Osteoblast (primary cell): ENCODE results near the gene CACNA1F. TPM values are rescaled to one million over a fixed set of nuclear protein-coding genes. Genes with fewer than 3 reads are reported as not detected.

ENCODE experiments used
- DNase-seq: peaks from one replicate; pipeline ENCODE4 v3.0.0; 2011; ENCODE audit warnings: low spot score, mixed read lengths; ENCODE audit not compliant: insufficient read length; ENCODE audit errors: missing footprints
- H2AFZ ChIP-seq: 2 replicates; pipeline ENCODE4 v1.6.0; 2011; ENCODE audit warnings: mild to moderate bottlenecking, low read length
- H3K27ac ChIP-seq: 2 replicates; pipeline ENCODE4 v1.5.1; 2011; ENCODE audit warnings: mild to moderate bottlenecking, low read depth, low read length, moderate library complexity
- H3K27me3 ChIP-seq: 2 replicates; pipeline ENCODE4 v1.6.0; 2012; ENCODE audit warnings: mild to moderate bottlenecking, control low read depth, inconsistent platforms, low read length, moderate library complexity; ENCODE audit not compliant: insufficient read depth
- H3K36me3 ChIP-seq: 2 replicates; pipeline ENCODE4 v1.5.1; 2011; ENCODE audit warnings: mild to moderate bottlenecking, low read length, control low read depth, moderate library complexity; ENCODE audit not compliant: insufficient read depth
- H3K4me1 ChIP-seq: 2 replicates; pipeline ENCODE4 v1.5.1; 2011; ENCODE audit warnings: mild to moderate bottlenecking, low read length, control low read depth, moderate library complexity; ENCODE audit not compliant: insufficient read depth
- H3K4me2 ChIP-seq: 2 replicates; pipeline ENCODE4 v1.6.0; 2011; ENCODE audit warnings: mild to moderate bottlenecking, low read length; ENCODE audit not compliant: insufficient read depth
- H3K4me3 ChIP-seq: fragments of 200-600 bp; sonication (generic); 3 replicates; pipeline ENCODE4 v1.5.1; 2012; ENCODE audit warnings: mild to moderate bottlenecking, low read length, inconsistent platforms; ENCODE audit not compliant: insufficient read depth
- H3K79me2 ChIP-seq: 2 replicates; pipeline ENCODE4 v1.6.0; 2012; ENCODE audit warnings: mild to moderate bottlenecking, low read length, control low read depth, inconsistent platforms; ENCODE audit not compliant: insufficient read depth
- H3K9me3 ChIP-seq: 2 replicates; pipeline ENCODE4 v1.5.1; 2011; ENCODE audit warnings: low read depth, low read length, control low read depth
- H4K20me1 ChIP-seq: 2 replicates; pipeline ENCODE4 v1.6.0; 2012; ENCODE audit warnings: mild to moderate bottlenecking, low read length, control low read depth; ENCODE audit not compliant: insufficient read depth
- CTCF ChIP-seq: IDR thresholded peaks from 2 replicates; pipeline ENCODE4 v1.5.1; 2011; ENCODE audit warnings: mild to moderate bottlenecking, low read depth, low read length, moderate library complexity; ENCODE audit errors: extremely low read depth
- total RNA-seq: library from RNA; depleted of rRNA; stranded (reverse); fragments of >200 nt; gene quantifications from 2 replicates; pipeline ENCODE4 v1.2.3, GENCODE V29; 2012

The CACNA1F gene
- total RNA-seq, 1 donor = not detected

DNA sequence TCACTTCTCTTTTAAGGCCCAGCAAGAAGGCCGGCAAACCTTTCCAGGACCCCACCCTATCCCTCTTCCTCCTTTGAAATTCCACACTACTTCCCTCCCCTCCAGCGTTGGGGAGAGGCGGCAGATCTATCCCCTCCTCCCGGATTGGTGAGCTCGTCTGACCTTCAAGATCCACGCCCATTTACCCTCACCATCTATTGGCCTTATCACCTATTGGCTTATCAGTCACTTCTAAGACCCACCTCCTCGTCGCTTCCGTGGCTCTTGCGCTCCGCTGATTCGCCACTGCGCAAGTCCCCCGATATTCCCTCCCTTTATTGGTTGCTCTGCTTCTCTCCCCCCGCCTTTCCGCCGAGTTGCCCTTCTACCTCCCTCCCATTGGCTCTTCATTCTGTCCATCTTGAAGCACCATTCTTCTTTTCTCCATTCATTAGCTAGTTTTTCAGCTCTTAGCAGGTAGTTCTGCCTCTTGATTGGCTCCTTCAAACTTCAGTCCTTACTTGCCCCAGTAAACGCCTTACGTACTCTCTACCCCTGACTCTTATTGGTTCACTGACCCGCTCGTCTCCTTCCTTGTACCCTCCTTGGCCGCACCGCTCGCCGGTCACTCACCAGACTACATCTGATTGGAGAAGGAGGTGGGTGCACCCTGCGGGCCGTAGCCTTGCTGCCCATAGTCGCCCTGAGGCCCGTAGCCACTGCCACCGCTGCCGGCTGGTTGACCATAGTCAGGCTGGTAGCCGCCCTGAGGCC, 42.1 kb downstream of the CACNA1F start:
- H3K27ac ChIP-seq = peak overlapping the region; percentile 53
- H3K4me3 ChIP-seq = peak overlapping the region; percentile 80
- H3K36me3 ChIP-seq = no peaks in the 10 kb centered on the region
- TF ChIP-seq CTCF = no peak
- peak overlapping the region; percentile 84 for H3K4me2 ChIP-seq
- no peaks in the 10 kb centered on the region for H4K20me1 ChIP-seq
- H3K79me2 ChIP-seq = no peaks in the 10 kb centered on the region
- no peaks in the 10 kb centered on the region for H3K27me3 ChIP-seq
- no peaks in the 10 kb centered on the region for H3K4me1 ChIP-seq
- DNase-seq = peak; percentile 97
- peak overlapping the region; percentile 78 for H2AFZ ChIP-seq
- H3K9me3 ChIP-seq = no peaks in the 10 kb centered on the region

DNA sequence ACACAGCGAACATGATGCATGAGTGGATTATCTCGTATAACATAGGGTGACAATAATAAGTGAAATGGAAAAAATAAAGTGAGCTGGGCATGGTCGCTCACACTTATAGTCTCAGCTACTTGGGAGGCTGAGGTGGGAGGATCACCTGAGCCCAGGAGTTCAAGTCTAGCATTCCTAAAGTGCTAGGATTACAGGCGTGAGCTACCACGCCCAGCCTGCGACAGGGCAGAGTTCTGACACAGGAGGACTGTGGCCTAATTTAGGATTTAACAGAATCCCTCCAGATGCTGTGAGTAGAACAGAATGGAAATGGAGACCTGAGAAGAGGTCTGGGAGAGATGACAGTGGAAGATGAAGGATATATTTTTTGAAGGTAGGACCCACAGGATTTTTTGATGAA, 43.5 kb downstream of the CACNA1F start:
- Histone ChIP-seq H4K20me1 (no peaks in the 10 kb centered on the region), H3K79me2 (no peaks in the 10 kb centered on the region), H2AFZ (no peak overlapping the region), H3K4me2 (peak overlapping the region; percentile 36), H3K27ac (no peak overlapping the region), H3K4me3 (no peak overlapping the region), H3K27me3 (no peaks in the 10 kb centered on the region), H3K4me1 (peaks cover 6% of the 10 kb centered on the region), H3K9me3 (no peaks in the 10 kb centered on the region), H3K36me3 (no peaks in the 10 kb centered on the region)
- no peak for DNase-seq
- no peak for TF ChIP-seq CTCF

DNA sequence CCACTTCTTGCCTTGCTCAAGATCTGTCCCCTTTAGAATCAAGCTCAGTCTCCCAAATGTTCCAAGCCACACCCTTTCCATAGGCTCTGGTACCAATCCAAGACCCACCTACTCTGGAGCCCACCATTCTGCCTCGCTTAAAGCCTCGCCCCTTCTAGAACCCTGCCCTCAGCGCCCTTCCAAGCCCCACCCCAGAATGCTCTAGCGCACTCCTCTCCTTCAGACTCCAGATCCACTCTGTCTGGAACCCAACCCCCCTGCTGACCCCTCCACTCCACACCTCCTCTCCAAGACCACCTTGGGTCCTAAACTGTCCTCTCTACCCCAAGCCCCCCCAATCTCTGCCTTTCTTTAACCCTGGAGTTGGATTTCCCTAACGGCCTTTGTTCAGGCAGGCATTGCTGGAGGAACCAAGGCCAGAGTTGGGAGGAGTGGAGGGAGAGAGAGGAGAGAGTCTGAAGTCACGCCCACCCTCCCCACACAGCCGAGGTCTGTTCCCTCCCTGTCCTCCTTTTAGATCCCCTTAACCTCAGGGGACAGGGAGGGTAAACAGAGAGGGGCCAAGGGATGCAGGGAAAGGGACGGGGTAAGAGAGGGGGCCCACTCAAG, 44.6 kb downstream of the CACNA1F start:
- Histone ChIP-seq H2AFZ (no peak overlapping the region), H3K4me3 (no peak overlapping the region), H4K20me1 (no peaks in the 10 kb centered on the region), H3K36me3 (no peaks in the 10 kb centered on the region), H3K79me2 (no peaks in the 10 kb centered on the region), H3K4me2 (no peak overlapping the region), H3K4me1 (peaks cover 6% of the 10 kb centered on the region), H3K27ac (no peak overlapping the region), H3K9me3 (no peaks in the 10 kb centered on the region), H3K27me3 (no peaks in the 10 kb centered on the region)
- no peak for DNase-seq
- TF ChIP-seq CTCF = no peak

DNA sequence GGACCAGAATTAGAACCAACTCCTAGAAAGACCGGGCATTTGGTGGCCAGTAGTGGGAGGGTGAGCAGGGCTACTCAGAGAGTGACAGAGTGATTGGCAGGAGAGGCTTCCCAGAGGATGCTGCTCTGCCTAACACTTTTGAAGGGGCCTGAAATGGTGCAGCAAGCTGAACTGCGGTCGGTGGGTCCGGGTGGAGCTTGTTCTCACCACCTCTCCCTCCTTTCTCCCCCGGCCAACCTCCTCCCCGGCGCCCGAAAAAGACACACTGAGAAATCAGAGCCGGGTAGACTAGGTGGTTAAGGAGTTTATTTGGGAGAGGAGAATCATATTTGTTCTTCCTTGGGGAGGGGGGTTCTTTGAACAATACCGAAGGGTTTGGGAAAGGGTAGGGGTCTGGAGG, 45.6 kb downstream of the CACNA1F start:
- no peaks in the 10 kb centered on the region for H3K9me3 ChIP-seq
- H2AFZ ChIP-seq = no peak overlapping the region
- no peaks in the 10 kb centered on the region for H3K79me2 ChIP-seq
- H3K4me3 ChIP-seq = no peak overlapping the region
- H3K4me2 ChIP-seq = no peak overlapping the region
- no peak for TF ChIP-seq CTCF
- no peak overlapping the region for H3K27ac ChIP-seq
- H4K20me1 ChIP-seq = no peaks in the 10 kb centered on the region
- peaks cover 6% of the 10 kb centered on the region for H3K4me1 ChIP-seq
- no peak for DNase-seq
- no peaks in the 10 kb centered on the region for H3K36me3 ChIP-seq
- H3K27me3 ChIP-seq = no peaks in the 10 kb centered on the region
